ENCODE results near the gene ENTPD6.
"Not testable (repeated sequence)": the region's sequence is repeated elsewhere in the genome, so short reads cannot be mapped to it uniquely, and the experiment has no call there.

ENTPD6 gene

DNA sequence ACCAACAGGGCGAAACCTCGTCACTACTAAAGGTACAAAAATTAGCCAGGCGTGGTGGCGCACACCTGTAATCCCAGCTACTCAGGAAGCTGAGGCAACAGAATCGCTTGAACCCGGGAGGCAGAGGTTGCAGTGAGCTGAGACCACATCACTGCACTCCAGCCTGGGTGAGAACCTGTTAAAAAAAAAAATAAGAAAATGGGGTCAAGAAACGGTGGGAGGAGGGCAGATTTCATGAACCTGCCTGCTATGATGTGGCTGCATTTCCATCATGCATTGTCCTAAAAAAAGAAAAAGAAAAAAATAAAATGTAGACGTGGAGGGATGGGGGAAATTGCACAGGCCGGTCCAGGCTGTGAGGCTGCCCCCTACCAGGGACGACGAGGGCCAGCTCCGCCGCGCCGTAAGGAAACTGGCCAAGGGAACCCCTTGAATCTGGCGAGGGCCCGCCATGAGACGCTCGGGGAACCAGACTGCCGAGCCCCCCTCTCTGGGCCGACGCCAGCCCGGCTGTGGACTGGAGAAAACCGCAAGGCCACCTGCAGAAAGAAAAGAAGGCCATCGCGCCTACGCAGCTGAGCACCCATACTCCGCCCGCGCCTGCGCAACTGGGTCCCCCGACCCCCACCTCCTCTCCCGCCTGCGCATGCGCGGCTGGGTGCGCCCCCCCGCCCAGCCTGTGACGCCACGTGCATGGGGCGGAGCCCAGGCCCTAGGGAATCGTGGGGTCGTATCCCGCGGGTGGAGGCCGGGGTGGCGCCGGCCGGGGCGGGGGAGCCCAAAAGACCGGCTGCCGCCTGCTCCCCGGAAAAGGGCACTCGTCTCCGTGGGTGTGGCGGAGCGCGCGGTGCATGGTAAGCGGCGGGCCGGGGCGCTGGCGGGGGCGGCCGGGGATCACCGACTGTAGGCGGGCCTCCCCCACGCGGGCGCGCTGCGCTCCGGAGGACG, at the start of gene ENTPD6:
TSS of gene ENTPD6 (plus strand) at position 699 of the 948 bp plus-strand sequence. CDS start 10,825 bp downstream, outside the sequence.
- peak; percentile 85 for DNase-seq

DNA sequence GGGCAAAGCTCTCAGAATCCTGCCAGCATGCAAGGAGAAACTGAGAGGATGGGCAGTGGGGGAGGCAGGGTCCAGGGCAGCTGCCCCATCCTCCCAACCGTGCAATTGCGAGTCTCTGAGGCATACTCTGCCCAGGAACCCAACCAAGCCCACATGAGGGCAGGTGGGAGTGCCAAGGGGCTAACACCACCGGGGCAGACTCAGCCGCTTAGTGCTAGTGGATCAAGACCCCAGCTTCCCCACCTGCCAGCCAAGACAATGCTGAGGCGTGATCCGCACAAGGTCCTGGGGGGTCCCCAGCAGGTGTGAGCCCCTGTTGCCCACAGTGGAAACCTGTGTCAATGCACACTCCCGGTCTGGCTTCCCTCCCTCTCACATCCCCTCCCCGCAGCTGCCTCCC, 48.5 kb upstream of the ENTPD6 start:
- no peak for DNase-seq

- DNase-seq: no peak
These were observed 47.8 kb upstream of the ENTPD6 start for GRCh38 chr20:25147716-25148115.

DNA sequence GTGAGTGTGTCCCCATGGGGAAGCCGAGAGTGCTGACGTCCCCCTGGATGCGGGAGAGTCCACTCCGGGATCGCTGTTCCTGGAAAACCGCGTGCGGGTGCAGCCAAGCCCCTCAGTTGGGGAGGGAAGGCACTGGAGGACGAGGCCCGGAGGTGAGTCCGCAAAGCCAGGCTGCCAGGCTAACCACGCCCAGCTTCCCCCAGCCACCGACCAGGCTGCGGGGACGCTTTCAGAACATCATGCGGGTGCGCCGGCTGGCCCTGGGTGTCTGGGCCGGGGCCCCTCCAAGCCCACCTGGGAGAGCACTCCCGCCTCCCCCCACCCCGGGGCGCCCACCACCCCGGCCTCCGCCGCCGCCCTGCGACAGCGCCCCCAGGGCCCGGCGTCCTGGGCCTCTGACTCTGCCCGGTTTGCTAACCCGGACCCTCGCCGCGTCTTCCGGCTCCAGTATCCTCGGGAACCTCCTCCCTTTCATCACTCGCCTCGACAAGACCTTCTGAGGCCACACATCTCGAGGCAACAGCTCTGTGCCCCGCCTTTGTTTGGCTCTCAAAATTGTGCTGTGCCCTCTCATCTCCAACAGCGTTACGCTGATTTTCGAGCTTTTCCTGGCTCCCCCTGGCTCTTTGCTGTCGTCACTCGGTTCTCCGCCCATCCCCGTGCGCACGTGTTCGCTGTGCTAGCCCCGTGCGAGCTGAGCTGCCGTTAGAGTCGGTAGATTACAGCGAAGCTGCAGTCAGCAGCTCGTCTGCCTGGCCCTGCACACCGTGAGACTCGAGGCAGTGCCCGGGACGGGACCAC, 47.1 kb upstream of the ENTPD6 start:
- peak; percentile 11 for DNase-seq

GRCh38 chr20:25148982-25149846, 46.3 kb upstream of the ENTPD6 start:
- no peak for DNase-seq

GRCh38 chr20:25150016-25150415, 45.5 kb upstream of the ENTPD6 start:
- DNase-seq: no peak

GRCh38 chr20:25158043-25158442, 37.5 kb upstream of the ENTPD6 start:
- DNase-seq: no peak

DNA sequence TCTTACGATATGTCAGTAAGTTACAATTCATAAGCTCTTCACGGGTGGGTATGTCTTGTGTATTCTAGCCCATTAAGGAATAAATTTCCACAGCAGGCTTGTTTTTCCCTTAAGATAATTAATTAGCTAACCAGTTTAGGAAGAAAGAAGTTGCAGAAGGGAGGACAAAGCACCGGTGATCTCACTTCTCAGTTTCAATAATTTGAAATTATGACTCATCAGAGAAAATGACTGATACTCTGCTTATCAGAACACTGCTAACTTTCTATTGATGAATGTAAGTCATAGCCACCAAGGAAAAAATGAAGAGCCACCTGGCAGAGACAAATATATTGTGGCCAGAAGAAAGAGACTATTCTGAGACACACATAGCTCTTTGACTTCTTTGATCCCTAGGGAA, 35.0 kb upstream of the ENTPD6 start:
- DNase-seq: no peak

- DNase-seq: no peak
These were observed 34.6 kb upstream of the ENTPD6 start for GRCh38 chr20:25160897-25161296.

DNA sequence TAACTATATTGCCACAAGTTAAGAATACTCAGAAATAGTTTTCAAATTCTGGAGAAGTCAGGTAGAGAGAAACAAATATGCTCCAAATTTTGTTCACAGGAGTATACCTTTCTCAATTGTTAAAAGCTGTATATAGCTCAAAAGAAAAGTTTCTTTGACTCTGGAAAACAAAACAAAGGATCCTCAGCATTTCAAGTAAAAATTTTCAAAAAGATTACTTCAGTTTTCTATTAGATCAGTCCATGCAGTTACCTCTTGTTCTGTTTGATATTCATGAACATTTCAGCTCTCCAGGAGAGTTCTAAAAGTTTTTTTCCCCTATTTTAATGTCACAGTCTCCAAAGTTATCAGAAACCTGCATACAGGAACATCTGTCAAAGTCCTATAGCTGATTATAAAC, 30.4 kb upstream of the ENTPD6 start:
- DNase-seq: no peak

- DNase-seq: peak; percentile 12
These were observed 29.3 kb upstream of the ENTPD6 start for GRCh38 chr20:25166105-25166782.

GRCh38 chr20:25173321-25173720, 22.2 kb upstream of the ENTPD6 start:
- no peak for DNase-seq

DNA sequence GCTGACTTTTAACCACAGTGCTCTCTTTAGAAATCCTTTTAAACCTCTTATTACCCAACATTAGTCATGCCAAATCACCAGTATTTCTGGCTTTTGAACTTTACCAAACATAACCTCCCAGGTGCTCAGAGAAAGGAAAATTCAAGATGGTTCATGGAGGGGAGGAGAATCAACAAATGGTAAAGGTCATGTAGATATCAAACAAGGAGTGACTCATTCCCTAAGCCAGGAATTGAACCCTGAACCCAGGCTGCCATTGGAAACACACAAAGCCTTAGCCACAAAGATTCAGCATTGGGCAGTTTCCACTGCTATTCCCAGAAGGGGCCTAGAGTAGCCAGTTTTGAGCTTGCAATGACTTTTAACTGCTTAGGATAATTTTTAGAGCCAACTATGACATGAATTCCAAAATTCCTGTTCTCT, 21.6 kb upstream of the ENTPD6 start:
- no peak for DNase-seq

DNA sequence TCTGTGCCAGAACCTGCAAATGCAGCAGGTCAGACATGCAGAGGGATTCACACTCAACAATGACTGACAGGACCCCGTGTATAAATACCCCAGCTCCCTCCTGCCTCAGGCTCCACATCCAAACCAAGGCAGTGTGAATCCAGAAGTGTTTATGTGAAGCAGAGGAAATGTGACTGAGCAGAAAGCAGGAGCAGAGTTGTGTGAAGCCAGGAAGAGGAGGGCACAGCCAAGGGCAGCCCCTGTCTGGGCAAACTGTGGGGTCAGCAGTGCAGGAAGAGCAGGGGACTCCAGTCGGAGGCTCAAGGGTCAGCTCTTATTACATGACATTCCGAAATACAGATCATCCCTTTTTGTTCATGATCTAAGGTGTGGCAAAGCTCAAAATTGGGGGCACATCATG, 19.3 kb upstream of the ENTPD6 start:
- no peak for DNase-seq

GRCh38 chr20:25177890-25178321, 17.6 kb upstream of the ENTPD6 start:
- no peak for DNase-seq

DNA sequence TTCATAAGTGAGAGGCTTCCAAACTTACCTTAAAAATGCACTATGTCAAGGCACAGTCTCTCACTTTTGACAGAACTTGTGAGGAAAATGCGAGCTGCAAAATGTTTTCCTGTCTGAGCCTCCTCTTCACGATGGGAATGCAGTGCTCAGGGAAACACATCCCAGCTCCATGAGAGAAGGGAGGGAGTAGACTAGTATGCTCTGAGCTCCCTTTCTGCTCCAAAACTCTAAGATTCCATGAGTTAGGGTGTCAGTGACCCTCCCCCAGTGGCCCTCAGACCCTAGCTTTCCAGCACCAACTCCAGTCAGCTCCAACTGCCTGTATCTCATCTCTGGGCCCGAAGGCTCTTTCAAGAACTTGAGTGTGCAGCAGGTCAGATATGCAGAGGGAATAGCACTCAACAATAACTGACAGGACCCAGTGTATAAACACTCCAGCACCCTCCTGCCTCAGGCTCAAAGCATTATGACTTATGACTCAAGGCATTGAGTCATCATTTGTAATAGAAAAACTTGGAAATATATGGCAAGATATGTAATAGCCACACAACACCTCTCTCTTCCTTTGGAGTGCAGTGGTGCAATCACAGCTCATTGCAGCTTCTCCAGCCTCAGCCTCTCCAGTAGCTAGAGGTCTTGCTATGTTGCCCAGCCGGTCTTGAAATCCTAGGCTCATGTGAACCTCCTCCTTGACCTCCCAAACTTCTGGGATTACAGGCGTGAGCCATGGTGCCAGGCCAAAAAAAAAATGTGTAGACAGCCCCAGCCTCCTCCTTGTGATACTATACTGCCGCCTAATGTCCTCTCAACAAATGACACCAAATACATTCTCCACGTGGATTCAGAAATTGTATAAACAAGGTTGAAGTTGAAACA, 16.7 kb upstream of the ENTPD6 start:
- peak; percentile 25 for DNase-seq

GRCh38 chr20:25179439-25180089, 15.9 kb upstream of the ENTPD6 start:
- no peak for DNase-seq

DNA sequence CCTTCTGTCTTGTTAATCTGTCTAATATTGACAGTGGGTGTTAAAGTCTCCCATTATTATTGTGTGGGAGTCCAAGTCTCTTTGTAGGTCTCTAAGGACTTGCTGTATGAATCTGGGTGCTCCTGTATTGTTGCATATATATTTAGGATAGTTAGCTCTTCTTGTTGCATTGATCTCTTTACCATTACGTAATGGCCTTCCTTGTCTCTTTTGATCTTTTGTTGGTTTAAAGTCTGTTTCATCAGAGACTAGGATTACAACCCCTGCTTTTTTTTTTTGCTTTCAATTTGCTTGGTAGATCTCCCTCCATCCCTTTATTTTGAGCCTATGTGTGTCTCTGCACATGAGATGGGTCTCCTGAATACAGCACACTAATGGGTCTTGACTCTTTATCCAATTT, 11.1 kb upstream of the ENTPD6 start:
- DNase-seq: not testable (repeated sequence)

- no peak for DNase-seq
These were observed 8.3 kb upstream of the ENTPD6 start for GRCh38 chr20:25187220-25187619.

DNA sequence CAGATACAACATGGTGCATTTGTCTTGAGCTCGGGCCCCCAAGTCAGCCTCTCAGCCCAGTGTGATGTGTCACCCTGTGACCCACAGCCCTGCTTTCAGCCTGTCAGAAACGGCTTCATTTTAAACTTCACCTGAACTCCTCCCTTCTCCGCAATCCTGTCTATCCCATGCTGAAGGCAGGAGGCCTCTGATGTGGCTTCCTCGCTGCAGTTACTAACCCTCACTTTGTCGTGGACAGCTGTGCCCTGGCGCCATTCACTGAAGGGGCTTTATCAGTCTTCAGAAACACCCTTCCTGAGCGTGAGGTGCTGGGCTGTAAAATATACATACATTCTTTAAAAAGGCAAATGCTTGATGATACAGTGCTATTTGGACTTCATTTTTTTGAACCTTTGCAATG, 7.9 kb upstream of the ENTPD6 start:
- no peak for DNase-seq

DNA sequence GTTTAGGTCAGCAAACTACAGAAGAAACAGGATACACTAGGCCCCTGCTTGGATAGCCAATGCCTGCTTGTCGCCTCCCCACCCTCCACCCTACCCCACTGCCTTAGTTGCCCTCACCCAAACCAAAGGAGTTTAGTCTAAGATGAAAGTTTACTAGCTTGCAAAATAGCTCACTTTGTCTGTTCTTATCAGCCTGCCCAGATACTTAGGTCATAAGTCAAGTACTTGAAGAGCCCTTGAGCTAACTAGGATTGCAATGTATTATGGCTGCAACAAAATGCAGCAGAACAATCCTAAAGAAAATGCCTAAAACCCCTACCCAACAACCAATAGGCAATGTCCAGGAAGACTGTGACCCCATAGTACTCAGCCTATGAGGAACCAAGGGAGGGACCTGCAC, 7.3 kb upstream of the ENTPD6 start:
- no peak for DNase-seq

Data from NCI-H774 (cell line).